ENCODE results near the gene EDEM2. TPM values are rescaled to one million over a fixed set of nuclear protein-coding genes. Genes with fewer than 3 reads are reported as not detected.
"Not testable (repeated sequence)": the region's sequence is repeated elsewhere in the genome, so short reads cannot be mapped to it uniquely, and the experiment has no call there.

EDEM2 gene
- 20.5 TPM for total RNA-seq

GRCh38 chr20:35146920-35147574, at the start of gene EDEM2:
TSS of gene EDEM2 (minus strand) at chr20:35147336. CDS start at chr20:35147258, 78 bp downstream.
- DNase-seq (ENCODE audit: low spot score), result peak; percentile 95

- DNase-seq (ENCODE audit: low spot score), result no peak
These were observed 49.2 kb upstream of the EDEM2 start for GRCh38 chr20:35196313-35196712.

- not testable (repeated sequence) for DNase-seq (ENCODE audit: low spot score)
These were observed 46.1 kb upstream of the EDEM2 start for GRCh38 chr20:35193031-35193791.

GRCh38 chr20:35192118-35192872, 45.2 kb upstream of the EDEM2 start:
- DNase-seq (ENCODE audit: low spot score), result no peak

GRCh38 chr20:35191419-35192117, 44.4 kb upstream of the EDEM2 start:
- DNase-seq (ENCODE audit: low spot score), result no peak

- no peak for DNase-seq (ENCODE audit: low spot score)
These were observed 43.4 kb upstream of the EDEM2 start for GRCh38 chr20:35190556-35190955.

- DNase-seq (ENCODE audit: low spot score), result not testable (repeated sequence)
These were observed 42.1 kb upstream of the EDEM2 start for GRCh38 chr20:35189223-35189622.

GRCh38 chr20:35187584-35188190, 40.6 kb upstream of the EDEM2 start:
- no peak for DNase-seq (ENCODE audit: low spot score)

- not testable (repeated sequence) for DNase-seq (ENCODE audit: low spot score)
These were observed 39.7 kb upstream of the EDEM2 start for GRCh38 chr20:35186691-35187289.

- DNase-seq (ENCODE audit: low spot score), result no peak
These were observed 34.6 kb upstream of the EDEM2 start for GRCh38 chr20:35181731-35182130.

GRCh38 chr20:35180266-35180665, 33.1 kb upstream of the EDEM2 start:
- DNase-seq (ENCODE audit: low spot score), result no peak

- DNase-seq (ENCODE audit: low spot score), result no peak
These were observed 32.4 kb upstream of the EDEM2 start for GRCh38 chr20:35179292-35180212.

- no peak for DNase-seq (ENCODE audit: low spot score)
These were observed 29.0 kb upstream of the EDEM2 start for GRCh38 chr20:35176132-35176531.

GRCh38 chr20:35174458-35175216, 27.5 kb upstream of the EDEM2 start:
- DNase-seq (ENCODE audit: low spot score), result no peak

GRCh38 chr20:35173576-35174192, 26.5 kb upstream of the EDEM2 start:
- no peak for DNase-seq (ENCODE audit: low spot score)

GRCh38 chr20:35172434-35172806, 25.3 kb upstream of the EDEM2 start:
- DNase-seq (ENCODE audit: low spot score), result no peak

- DNase-seq (ENCODE audit: low spot score), result peak; percentile 91
These were observed 24.8 kb upstream of the EDEM2 start, which contains the start of gene PROCR for GRCh38 chr20:35171753-35172433. TSS of gene PROCR (plus strand) at chr20:35172072. CDS start at chr20:35172155, 83 bp downstream.

- no peak for DNase-seq (ENCODE audit: low spot score)
These were observed 24.3 kb upstream of the EDEM2 start for GRCh38 chr20:35171438-35171752.

All from ureter (tissue), 1 donor.